Activated CD8-positive, alpha-beta memory T cell treated with anti-CD3 and anti-CD28 coated beads, Interleukin-2, amount 50 U/mL, for 24 hours (primary cell): ENCODE data around the gene ENTPD2.
"Not testable (repeated sequence)": the region's sequence is repeated elsewhere in the genome, so short reads cannot be mapped to it uniquely, and the experiment has no call there.

Source experiments
- DNase-seq: peaks from one replicate; pipeline ENCODE4 v3.0.0-alpha.2; 2020; ENCODE audit errors: extremely low read depth

ENTPD2 gene

GRCh38 chr9:137064027-137064879 lies 10.4 kb upstream of the ENTPD2 start:
- no peak for DNase-seq

- no peak for DNase-seq
Observed at GRCh38 chr9:137063311-137064026, 9.6 kb upstream of the ENTPD2 start.

GRCh38 chr9:137062798-137063197 lies 8.9 kb upstream of the ENTPD2 start:
- DNase-seq, result not testable (repeated sequence)

GRCh38 chr9:137062384-137062783 lies 8.5 kb upstream of the ENTPD2 start:
- DNase-seq, result no peak

- no peak for DNase-seq
Observed at GRCh38 chr9:137058521-137059234, 4.8 kb upstream of the ENTPD2 start.

- DNase-seq, result no peak
Observed at GRCh38 chr9:137057545-137057944, 3.7 kb upstream of the ENTPD2 start.

- DNase-seq, result no peak
Observed at GRCh38 chr9:137056739-137057415, 3.0 kb upstream of the ENTPD2 start.

- no peak for DNase-seq
Observed at GRCh38 chr9:137055385-137056364, 1.8 kb upstream of the ENTPD2 start.

GRCh38 chr9:137054932-137055384 lies 1.1 kb upstream of the ENTPD2 start:
- DNase-seq, result no peak

- DNase-seq, result no peak
Observed at GRCh38 chr9:137052998-137053943, 590 bp downstream of the ENTPD2 start.

GRCh38 chr9:137052293-137052692 lies 1.6 kb downstream of the ENTPD2 start:
- no peak for DNase-seq

- no peak for DNase-seq
Observed at GRCh38 chr9:137051145-137051724, 2.6 kb downstream of the ENTPD2 start.

GRCh38 chr9:137050570-137050969 lies 3.3 kb downstream of the ENTPD2 start:
- DNase-seq, result no peak

- DNase-seq, result no peak
Observed at GRCh38 chr9:137049544-137050449, 4.1 kb downstream of the ENTPD2 start.

- no peak for DNase-seq
Observed at GRCh38 chr9:137048655-137049543, 5.0 kb downstream of the ENTPD2 start.

- no peak for DNase-seq
Observed at GRCh38 chr9:137046088-137046787, 7.6 kb downstream of the ENTPD2 start, which contains the start of gene NPDC1. TSS of gene NPDC1 (minus strand) at chr9:137046177. CDS start at chr9:137045989, 188 bp downstream.
